ENCODE results near the gene VTI1A. TPM values are rescaled to one million over a fixed set of nuclear protein-coding genes. Genes with fewer than 3 reads are reported as not detected.

Gene VTI1A
- total and polyA plus RNA-seq, 2 experiments from 2014 or later, result 26.8 to 31.0 TPM

DNA sequence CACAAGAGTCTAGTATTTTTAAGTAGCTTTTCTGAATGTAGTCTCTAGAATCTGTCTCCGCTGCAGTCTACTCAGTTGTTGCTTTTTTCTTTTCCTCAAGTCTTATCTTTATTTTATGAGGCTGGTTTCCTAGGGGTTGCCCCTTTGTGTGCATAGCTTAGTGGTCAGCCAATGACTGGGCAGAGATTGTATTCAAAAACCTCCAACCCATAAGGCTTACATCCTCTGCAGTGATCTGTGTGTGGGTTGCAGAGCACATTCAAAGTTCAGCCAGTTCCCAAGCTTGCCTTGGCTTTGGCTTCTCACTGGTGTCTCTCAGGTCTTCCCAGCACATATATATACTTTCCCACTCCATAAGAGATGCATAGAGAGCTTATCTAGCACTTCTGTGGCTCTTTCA is 343.0 kb downstream of the VTI1A start:
- no peaks in the 10 kb centered on the region for H3K9me3 Mint-ChIP-seq
- Histone ChIP-seq H3K4me2 (no peak overlapping the region), H3K36me3 (ENCODE audit: insufficient read depth) (no peaks in the 10 kb centered on the region), H3K4me3 (no peak overlapping the region), H3F3A (replicated peaks; ENCODE audit: low read depth) (no peaks in the 10 kb centered on the region), H3K27ac (ENCODE audit: low read depth) (no peak overlapping the region), H3K9me2 (ENCODE audit: insufficient read depth) (no peaks in the 10 kb centered on the region), H3K4me1 (ENCODE audit: insufficient read depth) (peaks cover 13% of the 10 kb centered on the region), H3K79me2 (replicated peaks; ENCODE audit: insufficient read depth) (no peaks in the 10 kb centered on the region), H2AFZ (no peak overlapping the region), H3K27me3 (ENCODE audit: insufficient read depth) (no peaks in the 10 kb centered on the region), H4K20me1 (replicated peaks; ENCODE audit: insufficient read depth) (no peaks in the 10 kb centered on the region)
- TF ChIP-seq EZH2phosphoT487 (IDR thresholded peaks at IDR 0.05; ENCODE audit: unreplicated experiment) (no peak), POLR2AphosphoS5 (IDR thresholded peaks at IDR 0.05; ENCODE audit: low read depth) (no peak), ZNF462 (CRISPR knock-in tag; IDR thresholded peaks at IDR 0.05) (no peak), STAT1 (IDR thresholded peaks at IDR 0.05; ENCODE audit: unreplicated experiment) (no peak), CREB1 (CRISPR knock-in tag; IDR thresholded peaks at IDR 0.05; ENCODE audit: low read depth) (no peak), ZNF114 (CRISPR knock-in tag; IDR thresholded peaks at IDR 0.05) (no peak), REST (IDR thresholded peaks at IDR 0.05; ENCODE audit: unreplicated experiment) (no peak), EZH2 (IDR thresholded peaks at IDR 0.05; ENCODE audit: low read depth, unreplicated experiment) (no peak), ETS1 (IDR thresholded peaks at IDR 0.05) (no peak), NANOG (IDR thresholded peaks at IDR 0.05; ENCODE audit: borderline replicate concordance) (no peak), ZNF331 (CRISPR knock-in tag; IDR thresholded peaks at IDR 0.05; ENCODE audit: low read depth) (no peak), CTCF (conservative IDR thresholded peaks at IDR 0.05; ENCODE audit: low read depth in 2 of 2) (no peak), JUNB (IDR thresholded peaks at IDR 0.05; ENCODE audit: unreplicated experiment) (no peak)
- no peak overlapping the region for H3K4me3 Mint-ChIP-seq
- H3K36me3 Mint-ChIP-seq (ENCODE audit: low read depth), result no peaks in the 10 kb centered on the region
- DNase-seq (ENCODE audit: low spot score) (no peak), ATAC-seq (no peak)
- peaks cover 6% of the 10 kb centered on the region for H3K27me3 Mint-ChIP-seq (ENCODE audit: insufficient read depth, low read depth, poor library complexity)
- H3K4me1 Mint-ChIP-seq, result peaks cover 24% of the 10 kb centered on the region
- H3K27ac Mint-ChIP-seq, result no peak overlapping the region
